GM23338 (cell line): ENCODE results near the gene CD109. TPM values are rescaled to one million over a fixed set of nuclear protein-coding genes. Genes with fewer than 3 reads are reported as not detected.
"Not testable (repeated sequence)": the region's sequence is repeated elsewhere in the genome, so short reads cannot be mapped to it uniquely, and the experiment has no call there.

Experiments used
- ATAC-seq: fragments of 200-7000 bp; cut with Tn5 transposase; 3 replicates; pipeline ENCODE4 v1.9.1; 2020
- DNase-seq: peaks from one replicate; pipeline ENCODE4 v3.0.0-alpha.2; 2015; ENCODE audit warnings: low spot score
- H2AFZ ChIP-seq: fragments of 200-600 bp; sonication (generic); 2 replicates; pipeline ENCODE4 v1.8.0; 2016; ENCODE audit warnings: antibody characterized with exemption, mild to moderate bottlenecking, moderate library complexity
- H3F3A ChIP-seq: fragments of 200-600 bp; sonication (generic); replicated peaks from 2 replicates; pipeline ENCODE4 v1.8.0; 2017; ENCODE audit warnings: antibody characterized with exemption, mixed run types, low read depth
- H3K27ac ChIP-seq: fragments of 200-600 bp; sonication (generic); 2 replicates; pipeline ENCODE4 v1.6.1; 2016; ENCODE audit warnings: low read depth
- H3K27me3 ChIP-seq: fragments of 200-600 bp; sonication (generic); 2 replicates; pipeline ENCODE4 v1.8.0; 2016; ENCODE audit warnings: mild to moderate bottlenecking, mixed run types, moderate library complexity; ENCODE audit not compliant: insufficient read depth
- H3K36me3 ChIP-seq: fragments of 200-600 bp; sonication (generic); 2 replicates; pipeline ENCODE4 v1.8.0; 2016; ENCODE audit warnings: mild to moderate bottlenecking; ENCODE audit not compliant: insufficient read depth
- H3K4me1 ChIP-seq: fragments of 200-600 bp; sonication (generic); 2 replicates; pipeline ENCODE4 v1.8.0; 2016; ENCODE audit warnings: mild to moderate bottlenecking, moderate library complexity; ENCODE audit not compliant: insufficient read depth
- H3K4me2 ChIP-seq: fragments of 200-600 bp; sonication (generic); 2 replicates; pipeline ENCODE4 v1.7.1; 2017; ENCODE audit warnings: mixed run types
- H3K4me3 ChIP-seq: fragments of 200-600 bp; sonication (generic); 2 replicates; pipeline ENCODE4 v1.6.1; 2016; ENCODE audit warnings: mixed run types
- H3K79me2 ChIP-seq: fragments of 200-600 bp; sonication (generic); replicated peaks from 2 replicates; pipeline ENCODE4 v1.8.0; 2017; ENCODE audit warnings: mild to moderate bottlenecking; ENCODE audit not compliant: insufficient read depth
- H3K9me2 ChIP-seq: fragments of 200-600 bp; sonication (generic); 2 replicates; pipeline ENCODE4 v1.8.0; 2017; ENCODE audit not compliant: insufficient read depth
- H4K20me1 ChIP-seq: fragments of 200-600 bp; sonication (generic); replicated peaks from 2 replicates; pipeline ENCODE4 v1.8.0; 2017; ENCODE audit warnings: mild to moderate bottlenecking; ENCODE audit not compliant: insufficient read depth
- H3K27ac Mint-ChIP-seq: 2 replicates; pipeline ENCODE4 v1.8.0; 2020; ENCODE audit warnings: inconsistent platforms, mild to moderate bottlenecking, moderate library complexity, mixed read lengths
- H3K27me3 Mint-ChIP-seq: 3 replicates; pipeline ENCODE4 v1.8.0; 2022; ENCODE audit warnings: low read depth, mild to moderate bottlenecking, moderate library complexity, mixed read lengths, inconsistent platforms; ENCODE audit not compliant: insufficient read depth, poor library complexity
- H3K36me3 Mint-ChIP-seq: 3 replicates; pipeline ENCODE4 v1.8.0; 2021; ENCODE audit warnings: low read depth, mild to moderate bottlenecking, inconsistent platforms, moderate library complexity, mixed read lengths
- H3K4me1 Mint-ChIP-seq: 3 replicates; pipeline ENCODE4 v1.8.0; 2020; ENCODE audit warnings: mild to moderate bottlenecking, inconsistent platforms, mixed read lengths
- H3K4me3 Mint-ChIP-seq: 3 replicates; pipeline ENCODE4 v1.8.0; 2021; ENCODE audit warnings: moderate library complexity, mild to moderate bottlenecking, inconsistent platforms, mixed read lengths
- H3K9me3 Mint-ChIP-seq: 3 replicates; pipeline ENCODE4 v1.8.0; 2020; ENCODE audit warnings: moderate library complexity, mild to moderate bottlenecking, inconsistent platforms, mixed read lengths
- polyA plus RNA-seq: library from polyadenylated mRNA; unstranded; fragments of >200 nt; fragmentation: Nextera tagmentation; extraction: Ambion mirVana; gene quantifications from 2 replicates; pipeline ENCODE4 v1.2.1, GENCODE V29; 2016
- total RNA-seq: library from RNA; depleted of rRNA; stranded (reverse); fragments of >200 nt; shearing (Covaris generic); gene quantifications from 2 replicates; pipeline ENCODE4 v1.2.3, GENCODE V29; 2014
- TF ChIP-seq, protein P1 (sequence below): fragments of 250-450 bp; sonication (Bioruptor Pico); IDR thresholded peaks from 2 replicates; pipeline ENCODE4 v1.5.0; 2020; ENCODE audit warnings: mild to moderate bottlenecking, moderate library complexity

CD109 gene
- total and polyA plus RNA-seq, 2 experiments from 2014 or later, result 1.1 to 5.3 TPM

DNA sequence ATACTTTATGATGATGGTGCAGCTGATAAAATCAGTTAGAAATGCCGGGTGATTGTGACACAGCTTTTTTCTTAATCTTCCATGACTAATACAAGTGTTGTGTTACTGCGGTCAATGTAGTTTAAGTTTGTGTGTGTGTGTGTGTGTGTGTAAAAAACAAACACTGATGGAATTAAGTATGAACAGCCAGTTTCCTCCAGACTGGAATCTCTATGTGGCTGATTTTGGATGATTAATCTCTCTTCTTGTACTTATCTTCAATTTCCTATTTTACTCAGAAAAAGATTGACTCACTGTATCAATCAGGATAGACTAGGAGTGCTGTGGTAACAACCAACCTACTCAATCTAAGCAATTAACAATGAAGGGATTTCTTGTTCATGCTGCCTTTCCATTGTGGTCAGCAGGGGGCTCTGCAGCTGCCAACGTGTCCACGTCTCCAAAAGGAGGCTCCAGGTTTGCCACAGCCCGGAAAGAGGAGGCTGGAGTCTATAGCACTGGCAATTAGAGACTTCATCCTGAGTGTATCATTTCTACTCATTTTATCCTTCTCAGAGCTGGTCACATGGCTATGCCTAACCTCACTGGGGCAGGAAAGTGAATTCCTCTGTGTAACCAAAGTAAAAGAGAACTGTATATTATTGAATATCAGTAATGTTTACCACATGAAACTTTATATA, 107.7 kb downstream of the CD109 start (continued):
- TF ChIP-seq, protein P1, sequence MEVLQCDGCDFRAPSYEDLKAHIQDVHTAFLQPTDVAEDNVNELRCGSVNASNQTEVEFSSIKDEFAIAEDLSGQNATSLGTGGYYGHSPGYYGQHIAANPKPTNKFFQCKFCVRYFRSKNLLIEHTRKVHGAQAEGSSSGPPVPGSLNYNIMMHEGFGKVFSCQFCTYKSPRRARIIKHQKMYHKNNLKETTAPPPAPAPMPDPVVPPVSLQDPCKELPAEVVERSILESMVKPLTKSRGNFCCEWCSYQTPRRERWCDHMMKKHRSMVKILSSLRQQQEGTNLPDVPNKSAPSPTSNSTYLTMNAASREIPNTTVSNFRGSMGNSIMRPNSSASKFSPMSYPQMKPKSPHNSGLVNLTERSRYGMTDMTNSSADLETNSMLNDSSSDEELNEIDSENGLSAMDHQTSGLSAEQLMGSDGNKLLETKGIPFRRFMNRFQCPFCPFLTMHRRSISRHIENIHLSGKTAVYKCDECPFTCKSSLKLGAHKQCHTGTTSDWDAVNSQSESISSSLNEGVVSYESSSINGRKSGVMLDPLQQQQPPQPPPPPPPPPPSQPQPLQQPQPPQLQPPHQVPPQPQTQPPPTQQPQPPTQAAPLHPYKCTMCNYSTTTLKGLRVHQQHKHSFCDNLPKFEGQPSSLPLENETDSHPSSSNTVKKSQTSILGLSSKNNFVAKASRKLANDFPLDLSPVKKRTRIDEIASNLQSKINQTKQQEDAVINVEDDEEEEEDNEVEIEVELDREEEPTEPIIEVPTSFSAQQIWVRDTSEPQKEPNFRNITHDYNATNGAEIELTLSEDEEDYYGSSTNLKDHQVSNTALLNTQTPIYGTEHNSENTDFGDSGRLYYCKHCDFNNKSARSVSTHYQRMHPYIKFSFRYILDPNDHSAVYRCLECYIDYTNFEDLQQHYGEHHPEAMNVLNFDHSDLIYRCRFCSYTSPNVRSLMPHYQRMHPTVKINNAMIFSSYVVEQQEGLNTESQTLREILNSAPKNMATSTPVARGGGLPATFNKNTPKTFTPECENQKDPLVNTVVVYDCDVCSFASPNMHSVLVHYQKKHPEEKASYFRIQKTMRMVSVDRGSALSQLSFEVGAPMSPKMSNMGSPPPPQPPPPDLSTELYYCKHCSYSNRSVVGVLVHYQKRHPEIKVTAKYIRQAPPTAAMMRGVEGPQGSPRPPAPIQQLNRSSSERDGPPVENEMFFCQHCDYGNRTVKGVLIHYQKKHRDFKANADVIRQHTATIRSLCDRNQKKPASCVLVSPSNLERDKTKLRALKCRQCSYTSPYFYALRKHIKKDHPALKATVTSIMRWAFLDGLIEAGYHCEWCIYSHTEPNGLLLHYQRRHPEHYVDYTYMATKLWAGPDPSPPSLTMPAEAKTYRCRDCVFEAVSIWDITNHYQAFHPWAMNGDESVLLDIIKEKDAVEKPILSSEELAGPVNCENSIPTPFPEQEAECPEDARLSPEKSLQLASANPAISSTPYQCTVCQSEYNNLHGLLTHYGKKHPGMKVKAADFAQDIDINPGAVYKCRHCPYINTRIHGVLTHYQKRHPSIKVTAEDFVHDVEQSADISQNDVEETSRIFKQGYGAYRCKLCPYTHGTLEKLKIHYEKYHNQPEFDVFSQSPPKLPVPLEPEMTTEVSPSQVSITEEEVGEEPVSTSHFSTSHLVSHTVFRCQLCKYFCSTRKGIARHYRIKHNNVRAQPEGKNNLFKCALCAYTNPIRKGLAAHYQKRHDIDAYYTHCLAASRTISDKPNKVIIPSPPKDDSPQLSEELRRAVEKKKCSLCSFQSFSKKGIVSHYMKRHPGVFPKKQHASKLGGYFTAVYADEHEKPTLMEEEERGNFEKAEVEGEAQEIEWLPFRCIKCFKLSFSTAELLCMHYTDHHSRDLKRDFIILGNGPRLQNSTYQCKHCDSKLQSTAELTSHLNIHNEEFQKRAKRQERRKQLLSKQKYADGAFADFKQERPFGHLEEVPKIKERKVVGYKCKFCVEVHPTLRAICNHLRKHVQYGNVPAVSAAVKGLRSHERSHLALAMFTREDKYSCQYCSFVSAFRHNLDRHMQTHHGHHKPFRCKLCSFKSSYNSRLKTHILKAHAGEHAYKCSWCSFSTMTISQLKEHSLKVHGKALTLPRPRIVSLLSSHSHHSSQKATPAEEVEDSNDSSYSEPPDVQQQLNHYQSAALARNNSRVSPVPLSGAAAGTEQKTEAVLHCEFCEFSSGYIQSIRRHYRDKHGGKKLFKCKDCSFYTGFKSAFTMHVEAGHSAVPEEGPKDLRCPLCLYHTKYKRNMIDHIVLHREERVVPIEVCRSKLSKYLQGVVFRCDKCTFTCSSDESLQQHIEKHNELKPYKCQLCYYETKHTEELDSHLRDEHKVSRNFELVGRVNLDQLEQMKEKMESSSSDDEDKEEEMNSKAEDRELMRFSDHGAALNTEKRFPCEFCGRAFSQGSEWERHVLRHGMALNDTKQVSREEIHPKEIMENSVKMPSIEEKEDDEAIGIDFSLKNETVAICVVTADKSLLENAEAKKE, result no peak

DNA sequence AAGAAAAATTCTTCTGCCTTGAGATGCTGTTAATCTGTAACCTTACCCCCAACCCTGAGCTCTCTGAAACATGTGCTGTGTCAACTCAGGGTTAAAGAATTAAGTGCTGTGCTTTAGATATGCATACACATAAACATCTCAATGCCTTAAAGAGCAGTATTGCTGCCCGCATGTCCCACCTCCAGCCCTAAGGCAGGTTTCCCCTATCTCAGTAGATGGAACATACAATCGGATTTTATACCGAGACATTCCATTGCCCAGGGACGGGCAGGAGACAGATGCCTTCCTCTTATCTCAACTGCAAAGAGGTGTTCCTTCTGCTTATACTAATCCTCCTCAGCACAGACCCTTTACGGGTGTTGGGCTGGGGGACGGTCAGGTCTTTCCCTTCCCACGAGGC, 109.2 kb downstream of the CD109 start:
- H3K9me2 ChIP-seq, H3K9me3 Mint-ChIP-seq, H3K36me3 Mint-ChIP-seq, H3K27ac Mint-ChIP-seq, H3K4me3 ChIP-seq, DNase-seq, H2AFZ ChIP-seq, H3K4me1 Mint-ChIP-seq, H3K27ac ChIP-seq, ATAC-seq, H3F3A ChIP-seq, H3K27me3 Mint-ChIP-seq, H3K4me1 ChIP-seq, H3K27me3 ChIP-seq, H3K4me3 Mint-ChIP-seq, H3K4me2 ChIP-seq, H3K79me2 ChIP-seq, H4K20me1 ChIP-seq, H3K36me3 ChIP-seq: not testable (repeated sequence)

DNA sequence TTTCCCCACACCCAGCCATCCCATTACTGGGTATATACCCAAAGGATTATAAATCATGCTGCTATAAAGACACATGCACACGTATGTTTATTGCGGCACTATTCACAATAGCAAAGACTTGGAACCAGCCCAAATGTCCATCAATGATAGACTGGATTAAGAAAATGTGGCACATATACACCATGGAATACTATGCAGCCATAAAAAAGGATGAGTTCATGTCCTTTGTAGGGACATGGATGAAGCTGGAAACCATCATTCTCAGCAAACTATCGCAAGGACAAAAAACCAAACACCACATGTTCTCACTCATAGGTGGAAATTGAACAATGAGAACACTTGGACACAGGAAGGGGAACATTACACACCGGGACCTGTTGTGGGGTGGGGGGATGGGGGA, 110.0 kb downstream of the CD109 start:
- not testable (repeated sequence) for H3K4me3 Mint-ChIP-seq, H3K9me2 ChIP-seq, H3K4me2 ChIP-seq, H3K9me3 Mint-ChIP-seq, H3K79me2 ChIP-seq, H3K36me3 ChIP-seq, H3K4me3 ChIP-seq, H3F3A ChIP-seq, H3K27ac Mint-ChIP-seq, H4K20me1 ChIP-seq, H3K4me1 Mint-ChIP-seq, H3K27ac ChIP-seq, H3K27me3 Mint-ChIP-seq, H3K36me3 Mint-ChIP-seq, H2AFZ ChIP-seq, H3K4me1 ChIP-seq, DNase-seq, H3K27me3 ChIP-seq, ATAC-seq
